ENCODE results near the gene GTF2F2. TPM values are rescaled to one million over a fixed set of nuclear protein-coding genes. Genes with fewer than 3 reads are reported as not detected.
A peak's percentile ranks its signal among the peaks of the same experiment; 100 is the strongest.

Gene GTF2F2
- total and polyA plus RNA-seq, 2 donors (not counting 3 experiments of a cell fraction or from before 2014, with no cell fraction given): 7.5 to 23.6 TPM

- intact Hi-C loops (cut with micrococcal nuclease) (loop anchor here (10.0 kb wide), 1 partner anchor 1385 kb away; no protein-coding TSS in a partner anchor), dilution Hi-C loops (cut with MboI; ENCODE audit: extremely low pct_ligation_motif_present, low sequenced_read_pairs) (no loop called here)
- Histone ChIP-seq H3K9me3 (replicated peaks; ENCODE audit: control insufficient read depth, insufficient read depth, low read length) (no peaks in the 10 kb centered on the region), H3K9me1 (replicated peaks; ENCODE audit: control insufficient read depth, extremely low read depth, insufficient read depth, low read length) (no peaks in the 10 kb centered on the region), H2AFZ (ENCODE audit: low read depth, low read length) (no peak overlapping the region), H3K4me2 (ENCODE audit: insufficient read depth, low read length) (no peak overlapping the region), H3K36me3 (ENCODE audit: control insufficient read depth in 2 of 2, extremely low read depth in 1 of 2, insufficient read depth in 2 of 2, low read length in 2 of 2) (no peaks in the 10 kb centered on the region), H3K27ac (ENCODE audit: insufficient read depth, low read depth, low read length) (no peak overlapping the region), H3K4me1 (ENCODE audit: control insufficient read depth, extremely low read depth, insufficient read depth, low read length) (peaks cover 5% of the 10 kb centered on the region), H3K79me2 (ENCODE audit: control insufficient read depth, insufficient read depth, low read length) (no peaks in the 10 kb centered on the region), H3K9ac (replicated peaks; ENCODE audit: extremely low read depth, insufficient read depth, low read length) (no peak overlapping the region), H3K27me3 (ENCODE audit: control insufficient read depth in 2 of 2, insufficient read depth in 2 of 2, low read length in 2 of 2) (no peaks in the 10 kb centered on the region), H3K4me3 (replicated peaks in 1 of 3; ENCODE audit: insufficient read depth in 1 of 3, low read depth in 1 of 3, low read length in 3 of 3) (no peak overlapping the region), H4K20me1 (replicated peaks; ENCODE audit: control insufficient read depth, extremely low read depth, insufficient read depth, low read length) (peaks cover 2% of the 10 kb centered on the region)
- DNase-seq (ENCODE audit: low read depth, low spot score): no peak
- BruUV-seq (replicated peaks): no TSS peak
- CTCF ChIA-PET: interaction anchor here (0.7 to 3.6 kb wide), 3 partner anchors 9 to 243 kb away, joined by 3 to 13 read pairs (median 5); no protein-coding TSS in a partner anchor
- no peak for FAIRE-seq
- POLR2A ChIA-PET: no interaction called here
- TF ChIP-seq JUN (IDR thresholded peaks at IDR 0.05; ENCODE audit: borderline replicate concordance, insufficient read depth, insufficient read length, low read depth): no peak
- TF ChIP-seq MAX (IDR thresholded peaks at IDR 0.05; ENCODE audit: insufficient read depth, insufficient read length): no peak
- TF ChIP-seq MYC (IDR thresholded peaks at IDR 0.05; ENCODE audit: low read depth, low read length): no peak
- no peak for TF ChIP-seq GATA2 (IDR thresholded peaks at IDR 0.05; ENCODE audit: insufficient read depth, insufficient read length, low read depth, low read length)
Measured at GRCh38 chr13:45289936-45290563, 169.7 kb downstream of the GTF2F2 start.

DNA sequence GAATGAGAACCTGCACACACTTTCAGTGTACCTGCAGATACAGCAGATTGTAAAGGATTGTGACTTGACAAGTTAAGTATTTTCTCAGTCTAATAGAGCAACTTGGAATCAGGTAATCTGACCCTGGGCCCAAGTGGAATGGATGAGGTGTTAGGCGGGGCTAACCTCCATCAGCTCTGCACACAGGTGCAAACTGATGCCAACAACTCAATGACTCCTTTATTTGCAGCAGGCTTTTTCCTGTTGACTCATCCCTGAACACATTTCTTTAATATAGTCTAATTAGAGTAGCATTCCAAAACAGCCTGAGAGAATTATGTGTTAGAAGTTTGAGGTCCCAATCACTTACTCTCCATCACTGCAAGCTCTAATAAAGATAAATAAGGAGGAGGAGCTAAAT lies 171.9 kb downstream of the GTF2F2 start:
- H4K20me1 ChIP-seq (replicated peaks; ENCODE audit: control insufficient read depth, extremely low read depth, insufficient read depth, low read length): peaks cover 2% of the 10 kb centered on the region
- intact Hi-C loops (cut with micrococcal nuclease): no loop called here
- H3K27me3 ChIP-seq (ENCODE audit: control insufficient read depth in 2 of 2, insufficient read depth in 2 of 2, low read length in 2 of 2): no peaks in the 10 kb centered on the region
- no peak overlapping the region for H2AFZ ChIP-seq (ENCODE audit: low read depth, low read length)
- H3K4me2 ChIP-seq (ENCODE audit: insufficient read depth, low read length): no peak overlapping the region
- TF ChIP-seq POLR2AphosphoS5 (IDR thresholded peaks at IDR 0.05; ENCODE audit: insufficient read depth, low read depth, low read length): no peak
- no peak for TF ChIP-seq JUN (IDR thresholded peaks at IDR 0.05; ENCODE audit: borderline replicate concordance, insufficient read depth, insufficient read length, low read depth)
- TF ChIP-seq EZH2 (IDR thresholded peaks at IDR 0.05; ENCODE audit: borderline replicate concordance, low read depth, low read length, severe bottlenecking): no peak
- TF ChIP-seq POLR2A (IDR thresholded peaks at IDR 0.05; ENCODE audit: low read depth, low read length): no peak
- TF ChIP-seq GATA2 (IDR thresholded peaks at IDR 0.05; ENCODE audit: insufficient read depth, insufficient read length, low read depth, low read length): no peak
- no peak for TF ChIP-seq CTCF (IDR thresholded peaks at IDR 0.05; ENCODE audit: extremely low read depth in 1 of 2, insufficient read depth in 1 of 2, low read depth in 1 of 2, low read length in 2 of 2)
- TF ChIP-seq FOS (IDR thresholded peaks at IDR 0.05; ENCODE audit: borderline replicate concordance, insufficient read depth, low read length): no peak
- TF ChIP-seq MYC (IDR thresholded peaks at IDR 0.05; ENCODE audit: low read depth, low read length): no peak
- no peak for TF ChIP-seq MAX (IDR thresholded peaks at IDR 0.05; ENCODE audit: insufficient read depth, insufficient read length)
- no peaks in the 10 kb centered on the region for H3K9me1 ChIP-seq (replicated peaks; ENCODE audit: control insufficient read depth, extremely low read depth, insufficient read depth, low read length)
- dilution Hi-C loops (cut with MboI; ENCODE audit: extremely low pct_ligation_motif_present, low sequenced_read_pairs): no loop called here
- no peaks in the 10 kb centered on the region for H3K36me3 ChIP-seq (ENCODE audit: control insufficient read depth in 2 of 2, extremely low read depth in 1 of 2, insufficient read depth in 2 of 2, low read length in 2 of 2)
- H3K27ac ChIP-seq (ENCODE audit: insufficient read depth, low read depth, low read length): no peak overlapping the region
- DNase-seq (ENCODE audit: low read depth, low spot score) (no peak), FAIRE-seq (peak; percentile 53)
- BruUV-seq (replicated peaks): no TSS peak
- H3K9me3 ChIP-seq (replicated peaks; ENCODE audit: control insufficient read depth, insufficient read depth, low read length): no peaks in the 10 kb centered on the region
- no peak overlapping the region for H3K4me3 ChIP-seq (replicated peaks in 1 of 3; ENCODE audit: insufficient read depth in 1 of 3, low read depth in 1 of 3, low read length in 3 of 3)
- ChIA-PET POLR2A (no interaction called here), CTCF (interaction anchor here (0.9 to 3.6 kb wide), 6 partner anchors 8 to 245 kb away, joined by 3 to 18 read pairs (median 4); no protein-coding TSS in a partner anchor)
- H3K9ac ChIP-seq (replicated peaks; ENCODE audit: extremely low read depth, insufficient read depth, low read length): no peak overlapping the region
- no peaks in the 10 kb centered on the region for H3K79me2 ChIP-seq (ENCODE audit: control insufficient read depth, insufficient read depth, low read length)
- H3K4me1 ChIP-seq (ENCODE audit: control insufficient read depth, extremely low read depth, insufficient read depth, low read length): peaks cover 16% of the 10 kb centered on the region
